ENCODE data around the gene CX3CR1.

DNA sequence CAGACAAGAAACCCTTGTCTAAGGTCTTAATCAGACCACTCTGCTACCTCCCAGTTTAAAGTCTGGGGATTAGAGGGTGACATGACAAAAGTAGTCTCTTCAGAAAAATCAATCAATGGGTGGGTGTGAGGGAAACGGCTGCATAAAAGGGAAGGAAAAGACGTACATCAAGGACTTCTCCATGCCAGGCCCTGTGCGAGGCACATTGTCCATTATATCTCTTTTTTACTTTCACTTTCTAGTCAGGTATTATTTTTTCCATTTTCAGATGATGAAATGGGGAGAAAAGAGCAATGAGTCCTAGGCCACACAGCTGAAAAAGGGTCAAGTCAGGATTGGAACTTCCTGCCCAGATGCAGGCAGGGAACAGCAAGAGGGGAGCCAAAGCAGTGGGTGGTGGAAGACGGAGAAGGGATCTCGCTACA, 4.6 kb upstream of the CX3CR1 start:
- no peak for TF ChIP-seq EZH2 (optimal IDR thresholded peaks at IDR 0.05; ENCODE audit: low read depth, low read length)
- TF ChIP-seq, protein P1, sequence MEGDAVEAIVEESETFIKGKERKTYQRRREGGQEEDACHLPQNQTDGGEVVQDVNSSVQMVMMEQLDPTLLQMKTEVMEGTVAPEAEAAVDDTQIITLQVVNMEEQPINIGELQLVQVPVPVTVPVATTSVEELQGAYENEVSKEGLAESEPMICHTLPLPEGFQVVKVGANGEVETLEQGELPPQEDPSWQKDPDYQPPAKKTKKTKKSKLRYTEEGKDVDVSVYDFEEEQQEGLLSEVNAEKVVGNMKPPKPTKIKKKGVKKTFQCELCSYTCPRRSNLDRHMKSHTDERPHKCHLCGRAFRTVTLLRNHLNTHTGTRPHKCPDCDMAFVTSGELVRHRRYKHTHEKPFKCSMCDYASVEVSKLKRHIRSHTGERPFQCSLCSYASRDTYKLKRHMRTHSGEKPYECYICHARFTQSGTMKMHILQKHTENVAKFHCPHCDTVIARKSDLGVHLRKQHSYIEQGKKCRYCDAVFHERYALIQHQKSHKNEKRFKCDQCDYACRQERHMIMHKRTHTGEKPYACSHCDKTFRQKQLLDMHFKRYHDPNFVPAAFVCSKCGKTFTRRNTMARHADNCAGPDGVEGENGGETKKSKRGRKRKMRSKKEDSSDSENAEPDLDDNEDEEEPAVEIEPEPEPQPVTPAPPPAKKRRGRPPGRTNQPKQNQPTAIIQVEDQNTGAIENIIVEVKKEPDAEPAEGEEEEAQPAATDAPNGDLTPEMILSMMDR (IDR thresholded peaks at IDR 0.05; ENCODE audit: low read length) = no peak
